ENCODE data around the gene CREB3L4.
"Not testable (repeated sequence)": the region's sequence is repeated elsewhere in the genome, so short reads cannot be mapped to it uniquely, and the experiment has no call there.

The CREB3L4 gene

GRCh38 chr1:153960206-153960605 is 7.5 kb upstream of the CREB3L4 start:
- DNase-seq: no peak

GRCh38 chr1:153961421-153961820 is 6.3 kb upstream of the CREB3L4 start:
- DNase-seq: no peak

GRCh38 chr1:153962088-153963029 is 5.3 kb upstream of the CREB3L4 start:
- DNase-seq: peak in 1 of 2 donors; percentile 41

- peak; percentile 92 to 94 for DNase-seq
Observed at GRCh38 chr1:153963030-153963849, 4.5 kb upstream of the CREB3L4 start, which contains the start of gene SLC39A1. SLC39A1 (minus strand) TSS chr1:153963537; CDS start chr1:153962715, 822 bp downstream.

GRCh38 chr1:153963850-153964331 is 3.8 kb upstream of the CREB3L4 start:
- DNase-seq: no peak

- DNase-seq: no peak
Observed at GRCh38 chr1:153968000-153968363, 280 bp downstream of the CREB3L4 start.

- no peak for DNase-seq
Observed at GRCh38 chr1:153968408-153968807, 706 bp downstream of the CREB3L4 start.

- no peak for DNase-seq
Observed at GRCh38 chr1:153968972-153969371, 1.3 kb downstream of the CREB3L4 start.

- no peak for DNase-seq
Observed at GRCh38 chr1:153970346-153970745, 2.6 kb downstream of the CREB3L4 start.

GRCh38 chr1:153973071-153973470 is 5.4 kb downstream of the CREB3L4 start:
- DNase-seq: no peak

GRCh38 chr1:153973525-153973924 is 5.8 kb downstream of the CREB3L4 start:
- no peak for DNase-seq

GRCh38 chr1:153976819-153977249 is 9.1 kb downstream of the CREB3L4 start:
- no peak for DNase-seq

- peak; percentile 84 to 85 for DNase-seq
Observed at GRCh38 chr1:153977250-153978240, 9.8 kb downstream of the CREB3L4 start, which contains the start of gene JTB. JTB (minus strand) TSS chr1:153977674; CDS start chr1:153977252, 422 bp downstream.

- DNase-seq: no peak
Observed at GRCh38 chr1:153978274-153978909, 10.7 kb downstream of the CREB3L4 start.

- DNase-seq: not testable (repeated sequence)
Observed at GRCh38 chr1:153979091-153979490, 11.4 kb downstream of the CREB3L4 start.

GRCh38 chr1:153981735-153982134 is 14.0 kb downstream of the CREB3L4 start:
- not testable (repeated sequence) for DNase-seq

- DNase-seq: no peak
Observed at GRCh38 chr1:153984123-153984894, 16.6 kb downstream of the CREB3L4 start.

GRCh38 chr1:153985341-153985912 is 17.7 kb downstream of the CREB3L4 start:
- DNase-seq: peak in 1 of 2 donors; percentile 53

- no peak for DNase-seq
Observed at GRCh38 chr1:153985941-153986761, 18.4 kb downstream of the CREB3L4 start, which contains the start of gene RAB13. RAB13 (minus strand) TSS chr1:153986339; CDS start chr1:153986236, 103 bp downstream.

Measured in CD4-positive, alpha-beta T cell treated with Interleukin-4 for 1 hour (primary cell).